ENCODE measurements around the gene ATRAID. TPM values are rescaled to one million over a fixed set of nuclear protein-coding genes. Genes with fewer than 3 reads are reported as not detected.

ATRAID gene
- total RNA-seq, 1 experiment from 2014 or later: 108 TPM

DNA sequence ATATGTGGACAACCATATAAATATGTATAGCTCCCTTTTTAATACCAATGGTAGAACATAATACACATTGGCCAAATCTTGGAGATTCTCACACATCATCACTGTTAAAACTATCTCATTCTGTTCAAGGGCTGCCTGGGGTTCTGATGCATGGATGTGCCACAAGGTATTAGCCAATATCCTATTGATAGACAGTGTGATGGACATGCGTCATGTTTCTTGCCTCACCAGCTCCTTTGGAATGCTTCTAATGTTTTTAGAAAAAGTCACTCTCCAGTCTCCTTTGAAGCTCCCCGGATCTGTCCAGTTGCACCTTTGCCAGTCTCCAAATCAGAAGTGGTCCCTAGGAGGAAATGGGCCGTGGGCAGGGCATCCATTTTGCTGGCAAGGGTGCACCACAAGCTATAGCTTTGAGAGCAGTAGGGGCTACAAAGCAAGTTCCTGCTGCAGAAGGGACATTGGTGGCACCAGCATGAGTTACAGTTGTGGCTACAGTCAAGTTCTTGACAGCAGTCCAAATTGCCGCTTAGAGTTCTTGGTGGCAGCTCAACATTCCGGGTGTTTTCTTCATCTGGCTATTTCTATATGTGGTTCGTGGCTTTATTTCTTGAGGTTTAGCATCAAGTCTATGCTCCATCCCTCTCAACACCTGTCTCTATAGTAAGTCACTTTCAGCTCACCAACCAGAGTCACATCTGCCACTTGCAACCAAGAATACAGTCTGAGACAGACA, 25.1 kb upstream of the ATRAID start:
- no peak overlapping the region for H3T11ph ChIP-seq (ENCODE audit: low read length)
- no peaks in the 10 kb centered on the region for H3K23me2 ChIP-seq (ENCODE audit: insufficient read length, low read depth, low read length, poor library complexity, severe bottlenecking)
- Mint-ChIP-seq H3K27ac (no peak overlapping the region), H3K4me3 (no peak overlapping the region), H3K4me1 (no peaks in the 10 kb centered on the region), H3K9me3 (no peaks in the 10 kb centered on the region; a peak in 1 of 5 replicates), H3K36me3 (ENCODE audit: insufficient read depth in 1 of 3, low read depth in 3 of 3) (no peaks in the 10 kb centered on the region), H3K27me3 (ENCODE audit: low read depth) (peaks cover 2% of the 10 kb centered on the region; the same call in 1 of the 2 replicates)
- H4K91ac ChIP-seq (ENCODE audit: insufficient read length, low read depth, low read length): no peak overlapping the region
- WGBS (ENCODE audit: extremely low coverage, insufficient read length, low lambda C conversion rate): no CpG with 5 or more reads among the region's 6 CpGs
- H3K4me1 ChIP-seq (ENCODE audit: insufficient read depth, low read length): no peaks in the 10 kb centered on the region
- no peaks in the 10 kb centered on the region for H3K9me3 ChIP-seq (ENCODE audit: control insufficient read depth, low read depth, low read length)
- no peak for TF ChIP-seq CTCF (conservative IDR thresholded peaks at IDR 0.05)
- H3K18ac ChIP-seq (ENCODE audit: insufficient read length, low read depth, low read length): no peak overlapping the region
- no peaks in the 10 kb centered on the region for H3K79me1 ChIP-seq (ENCODE audit: insufficient read depth, low read depth, low read length, poor library complexity, severe bottlenecking)
- H2AK5ac ChIP-seq (ENCODE audit: insufficient read length, low read length): no peak overlapping the region
- H4K8ac ChIP-seq (replicated peaks; ENCODE audit: insufficient read length, low read depth, low read length): no peak overlapping the region
- no peak overlapping the region for H2BK15ac ChIP-seq (ENCODE audit: low read depth, low read length)
- H3K9ac ChIP-seq (ENCODE audit: extremely low read depth, insufficient read length, low read length): no peak overlapping the region
- H3K27me3 ChIP-seq (ENCODE audit: insufficient read depth, low read length): no peaks in the 10 kb centered on the region
- DNase-seq: no peak
- H2BK12ac ChIP-seq (ENCODE audit: insufficient read length, low read depth, low read length): no peak overlapping the region
- no peak overlapping the region for H2AFZ ChIP-seq (ENCODE audit: low read length)
- no peak overlapping the region for H3K4ac ChIP-seq (ENCODE audit: low read depth, low read length)
- no peak overlapping the region for H2BK120ac ChIP-seq (ENCODE audit: low read depth, low read length, poor library complexity, severe bottlenecking)
- H2BK5ac ChIP-seq (ENCODE audit: insufficient read length, low read length): no peak overlapping the region
- H3K14ac ChIP-seq (ENCODE audit: insufficient read depth, low read length): no peak overlapping the region
- H3K27ac ChIP-seq (ENCODE audit: insufficient read length, low read depth, low read length): no peak overlapping the region
- H3K23ac ChIP-seq (ENCODE audit: insufficient read length, low read depth, low read length): no peak overlapping the region
- H3K56ac ChIP-seq (ENCODE audit: insufficient read length, low read depth, low read length): no peak overlapping the region
- H2BK20ac ChIP-seq (ENCODE audit: low read depth, low read length, poor library complexity, severe bottlenecking): no peak overlapping the region
- no peaks in the 10 kb centered on the region for H4K20me1 ChIP-seq (ENCODE audit: control insufficient read depth, insufficient read depth, insufficient read length)
- H4K5ac ChIP-seq (ENCODE audit: insufficient read length, low read depth, low read length): no peak overlapping the region
- H3K4me2 ChIP-seq (ENCODE audit: insufficient read depth, insufficient read length, low read length): no peak overlapping the region
- no peaks in the 10 kb centered on the region for H3K79me2 ChIP-seq (ENCODE audit: insufficient read depth, low read length)
